KMS-11 (cell line): ENCODE measurements around the gene TAF13.
"Not testable (repeated sequence)": the region's sequence is repeated elsewhere in the genome, so short reads cannot be mapped to it uniquely, and the experiment has no call there.

ENCODE experiments used
- H2AFZ ChIP-seq: fragments of 200-600 bp; sonication (generic); 2 replicates; pipeline ENCODE4 v1.6.1; 2016; ENCODE audit warnings: antibody characterized with exemption, mixed run types, low read depth
- H3K27ac ChIP-seq: fragments of 200-600 bp; sonication (generic); 2 replicates; pipeline ENCODE4 v1.6.1; 2016; ENCODE audit warnings: mild to moderate bottlenecking, mixed run types
- H3K27me3 ChIP-seq: fragments of 200-600 bp; sonication (generic); 2 replicates; pipeline ENCODE4 v1.6.1; 2017; ENCODE audit warnings: mild to moderate bottlenecking, low read depth, mixed run types, moderate library complexity; ENCODE audit not compliant: insufficient read depth
- H3K36me3 ChIP-seq: fragments of 200-600 bp; sonication (generic); 2 replicates; pipeline ENCODE4 v1.6.1; 2017; ENCODE audit warnings: mild to moderate bottlenecking, mixed run types; ENCODE audit not compliant: insufficient read depth
- H3K4me1 ChIP-seq: fragments of 200-600 bp; sonication (generic); 2 replicates; pipeline ENCODE4 v1.6.1; 2016; ENCODE audit warnings: mild to moderate bottlenecking, low read depth, mixed run types; ENCODE audit not compliant: poor library complexity, severe bottlenecking
- H3K4me2 ChIP-seq: fragments of 200-600 bp; sonication (generic); 2 replicates; pipeline ENCODE4 v1.7.0; 2016; ENCODE audit warnings: mild to moderate bottlenecking, mixed run types
- H3K4me3 ChIP-seq: fragments of 200-600 bp; sonication (generic); IDR thresholded peaks from 2 replicates; pipeline ENCODE4 v1.6.1; 2017; ENCODE audit warnings: low read depth, low read length, mixed read lengths; ENCODE audit not compliant: insufficient read depth
- H3K79me2 ChIP-seq: fragments of 200-600 bp; sonication (generic); 2 replicates; pipeline ENCODE4 v1.6.1; 2016; ENCODE audit warnings: low read depth, mixed run types; ENCODE audit not compliant: insufficient read depth
- H3K9ac ChIP-seq: fragments of 200-600 bp; sonication (generic); 2 replicates; pipeline ENCODE4 v1.6.1; 2016; ENCODE audit warnings: mild to moderate bottlenecking, mixed run types
- H4K20me1 ChIP-seq: fragments of 200-600 bp; sonication (generic); 2 replicates; pipeline ENCODE4 v1.6.1; 2016; ENCODE audit warnings: mild to moderate bottlenecking, mixed run types; ENCODE audit not compliant: insufficient read depth
- TF ChIP-seq, protein P1 (sequence below): fragments of 200-600 bp; sonication (generic); conservative IDR thresholded peaks from 2 replicates; pipeline ENCODE4 v1.6.1; 2017; ENCODE audit warnings: low read depth, mild to moderate bottlenecking, antibody characterized with exemption, low read length, moderate library complexity, mixed read lengths

Gene TAF13

DNA sequence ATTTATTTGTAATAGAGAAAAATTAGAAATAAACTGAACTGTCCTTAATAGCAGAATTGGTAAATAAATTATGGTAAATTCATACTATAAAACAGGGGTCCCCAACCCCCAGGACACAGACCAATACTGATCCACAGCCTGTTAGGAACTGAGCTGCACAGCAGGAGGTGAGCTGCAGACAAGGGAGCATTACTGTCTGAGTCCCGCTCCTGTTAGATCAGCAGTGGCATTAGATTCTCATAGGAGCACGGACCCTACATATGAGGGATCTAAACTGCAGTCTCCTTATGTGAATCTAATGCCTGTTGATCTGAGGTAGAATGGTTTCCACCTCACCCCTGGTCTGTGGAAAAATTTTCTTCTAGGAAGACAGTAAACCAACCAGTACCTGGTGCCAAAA, 41.4 kb downstream of the TAF13 start:
- H3K4me2 ChIP-seq: no peak overlapping the region
- H3K36me3 ChIP-seq: no peaks in the 10 kb centered on the region
- peaks cover 3% of the 10 kb centered on the region for H3K4me1 ChIP-seq
- H4K20me1 ChIP-seq: no peaks in the 10 kb centered on the region
- H3K27ac ChIP-seq: no peak overlapping the region
- no peak overlapping the region for H2AFZ ChIP-seq
- TF ChIP-seq, protein P1, sequence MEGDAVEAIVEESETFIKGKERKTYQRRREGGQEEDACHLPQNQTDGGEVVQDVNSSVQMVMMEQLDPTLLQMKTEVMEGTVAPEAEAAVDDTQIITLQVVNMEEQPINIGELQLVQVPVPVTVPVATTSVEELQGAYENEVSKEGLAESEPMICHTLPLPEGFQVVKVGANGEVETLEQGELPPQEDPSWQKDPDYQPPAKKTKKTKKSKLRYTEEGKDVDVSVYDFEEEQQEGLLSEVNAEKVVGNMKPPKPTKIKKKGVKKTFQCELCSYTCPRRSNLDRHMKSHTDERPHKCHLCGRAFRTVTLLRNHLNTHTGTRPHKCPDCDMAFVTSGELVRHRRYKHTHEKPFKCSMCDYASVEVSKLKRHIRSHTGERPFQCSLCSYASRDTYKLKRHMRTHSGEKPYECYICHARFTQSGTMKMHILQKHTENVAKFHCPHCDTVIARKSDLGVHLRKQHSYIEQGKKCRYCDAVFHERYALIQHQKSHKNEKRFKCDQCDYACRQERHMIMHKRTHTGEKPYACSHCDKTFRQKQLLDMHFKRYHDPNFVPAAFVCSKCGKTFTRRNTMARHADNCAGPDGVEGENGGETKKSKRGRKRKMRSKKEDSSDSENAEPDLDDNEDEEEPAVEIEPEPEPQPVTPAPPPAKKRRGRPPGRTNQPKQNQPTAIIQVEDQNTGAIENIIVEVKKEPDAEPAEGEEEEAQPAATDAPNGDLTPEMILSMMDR: no peak
- H3K9ac ChIP-seq: no peak overlapping the region
- no peak overlapping the region for H3K4me3 ChIP-seq
- H3K27me3 ChIP-seq: no peaks in the 10 kb centered on the region
- peaks cover 2% of the 10 kb centered on the region; the same call in 1 of the 2 replicates for H3K79me2 ChIP-seq

DNA sequence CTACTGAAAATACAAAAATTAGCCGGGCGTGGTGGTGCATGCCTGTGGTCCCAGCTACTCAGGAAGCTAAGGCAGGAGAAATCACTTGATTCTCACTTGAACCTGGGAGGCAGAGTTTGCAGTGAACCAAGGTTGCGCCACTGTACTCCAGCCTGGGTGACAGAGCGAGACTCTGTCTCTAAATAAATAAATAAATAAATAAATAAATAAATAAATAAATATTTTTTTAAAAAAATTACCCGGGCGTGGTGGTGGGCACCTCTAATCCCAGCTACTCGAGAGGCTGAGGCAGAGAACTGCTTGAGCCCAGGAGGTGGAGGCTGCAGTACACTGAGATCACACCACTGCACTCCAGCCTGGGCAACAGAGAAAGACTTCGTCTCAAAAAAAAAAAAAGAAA, 46.3 kb downstream of the TAF13 start:
- H3K79me2 ChIP-seq, H4K20me1 ChIP-seq, H2AFZ ChIP-seq, H3K4me2 ChIP-seq, H3K27me3 ChIP-seq, H3K27ac ChIP-seq, H3K4me1 ChIP-seq, H3K4me3 ChIP-seq, H3K36me3 ChIP-seq, H3K9ac ChIP-seq: not testable (repeated sequence)

DNA sequence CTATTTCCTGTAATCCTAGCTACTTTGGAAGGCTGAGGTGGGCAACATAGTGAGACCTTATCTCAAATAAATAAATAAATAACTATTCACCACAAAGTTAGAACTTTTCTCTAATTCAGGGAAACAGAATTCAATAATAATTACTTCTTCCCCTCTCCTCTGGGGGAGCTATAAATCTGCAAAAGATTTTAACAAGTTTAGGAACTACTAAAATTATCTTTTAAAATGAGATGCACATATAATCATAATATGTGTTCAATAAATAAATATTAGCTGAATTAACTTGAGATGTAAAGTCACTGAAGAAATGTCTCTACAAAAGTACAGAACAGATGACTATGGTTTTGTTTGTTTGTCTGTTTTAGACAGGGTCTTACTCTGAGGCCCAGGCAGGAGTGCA, 48.0 kb downstream of the TAF13 start:
- Histone ChIP-seq H3K9ac (no peak overlapping the region), H3K36me3 (no peaks in the 10 kb centered on the region), H2AFZ (no peak overlapping the region), H3K79me2 (no peaks in the 10 kb centered on the region), H3K27me3 (no peaks in the 10 kb centered on the region), H3K4me2 (no peak overlapping the region), H4K20me1 (no peaks in the 10 kb centered on the region), H3K27ac (no peak overlapping the region), H3K4me3 (no peak overlapping the region), H3K4me1 (no peaks in the 10 kb centered on the region)
- TF ChIP-seq, protein P1: peak; percentile 50

DNA sequence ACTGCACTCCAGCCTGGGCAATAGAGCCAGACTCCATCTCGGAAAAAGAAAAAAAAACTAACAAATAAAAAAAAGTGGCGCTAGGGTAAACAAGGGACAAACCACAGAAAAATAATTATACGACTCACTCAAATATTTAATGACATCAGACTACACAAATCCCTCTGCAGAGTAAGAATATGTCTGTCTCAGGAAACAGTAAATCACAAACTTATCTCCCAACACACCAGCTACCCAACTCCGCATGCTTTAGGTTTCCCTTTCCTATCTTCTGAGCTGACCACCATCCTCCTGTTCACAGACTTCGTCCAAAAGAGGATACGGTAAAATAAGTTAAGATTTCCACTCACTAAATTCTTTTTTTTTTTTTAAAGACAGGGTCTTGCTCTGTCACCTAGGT, 50.1 kb downstream of the TAF13 start:
- Histone ChIP-seq H4K20me1 (no peaks in the 10 kb centered on the region), H3K4me2 (no peak overlapping the region), H3K27me3 (no peaks in the 10 kb centered on the region), H3K79me2 (no peaks in the 10 kb centered on the region), H3K36me3 (no peaks in the 10 kb centered on the region), H3K9ac (no peak overlapping the region), H3K27ac (no peak overlapping the region), H3K4me1 (no peaks in the 10 kb centered on the region), H3K4me3 (no peak overlapping the region), H2AFZ (no peak overlapping the region)
- TF ChIP-seq, protein P1: no peak

DNA sequence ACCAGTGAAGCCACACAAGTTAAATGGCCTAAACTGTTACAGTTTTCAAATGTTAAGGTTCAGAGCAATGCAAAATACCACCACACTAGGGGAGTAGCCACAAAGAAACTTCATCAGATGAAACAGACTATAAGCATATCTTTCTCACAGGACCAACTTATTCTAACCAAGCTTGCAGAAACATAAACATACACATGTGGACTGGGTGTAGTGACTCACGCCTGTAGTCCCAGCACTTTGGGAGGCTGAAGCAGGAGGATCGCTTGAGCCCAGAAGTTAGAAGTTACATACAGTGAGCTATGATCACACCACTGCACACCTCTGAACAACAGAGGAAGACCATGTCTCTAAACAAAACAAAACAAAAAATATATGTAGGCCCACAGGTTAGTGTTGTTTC, 51.2 kb downstream of the TAF13 start:
- H3K36me3 ChIP-seq: no peaks in the 10 kb centered on the region
- H4K20me1 ChIP-seq: no peaks in the 10 kb centered on the region
- no peaks in the 10 kb centered on the region for H3K79me2 ChIP-seq
- H3K4me3 ChIP-seq: no peak overlapping the region
- no peaks in the 10 kb centered on the region for H3K4me1 ChIP-seq
- H3K9ac ChIP-seq: no peak overlapping the region
- no peak overlapping the region for H3K27ac ChIP-seq
- TF ChIP-seq, protein P1: no peak
- H3K4me2 ChIP-seq: no peak overlapping the region
- no peak overlapping the region for H2AFZ ChIP-seq
- no peaks in the 10 kb centered on the region for H3K27me3 ChIP-seq
